Retinal pigment epithelial cell (primary cell): ENCODE data around the gene AKAP6.
"Not testable (repeated sequence)": the region's sequence is repeated elsewhere in the genome, so short reads cannot be mapped to it uniquely, and the experiment has no call there.

Source experiments
- DNase-seq: peaks from one replicate; pipeline ENCODE4 v3.0.0-alpha.2; 2010; ENCODE audit warnings: low read depth
- H3K4me3 ChIP-seq: 2 replicates; pipeline ENCODE4 v1.5.1; 2011; ENCODE audit warnings: mild to moderate bottlenecking, low read length, control low read depth, moderate library complexity
- TF ChIP-seq, protein P1 (sequence below): conservative IDR thresholded peaks from 2 replicates; pipeline ENCODE4 v1.5.1; 2011; ENCODE audit warnings: low read depth, low read length, control low read depth, inconsistent platforms

Gene AKAP6

DNA sequence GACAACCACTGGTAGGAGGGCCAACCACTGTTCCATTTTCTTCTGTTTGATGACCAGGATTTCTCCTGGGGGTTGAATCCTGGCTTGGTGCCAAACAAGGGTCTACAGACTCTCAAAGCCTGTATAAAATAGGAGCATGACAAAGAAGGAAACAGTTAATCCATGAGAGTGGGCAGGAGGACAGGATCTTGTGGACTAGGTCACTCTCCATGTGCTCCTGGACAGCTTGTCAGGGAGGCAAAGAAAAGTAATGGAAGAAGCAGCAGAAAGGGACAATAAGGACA, 243.7 kb downstream of the AKAP6 start:
- H3K4me3 ChIP-seq: no peak overlapping the region
- DNase-seq: no peak
- TF ChIP-seq, protein P1, sequence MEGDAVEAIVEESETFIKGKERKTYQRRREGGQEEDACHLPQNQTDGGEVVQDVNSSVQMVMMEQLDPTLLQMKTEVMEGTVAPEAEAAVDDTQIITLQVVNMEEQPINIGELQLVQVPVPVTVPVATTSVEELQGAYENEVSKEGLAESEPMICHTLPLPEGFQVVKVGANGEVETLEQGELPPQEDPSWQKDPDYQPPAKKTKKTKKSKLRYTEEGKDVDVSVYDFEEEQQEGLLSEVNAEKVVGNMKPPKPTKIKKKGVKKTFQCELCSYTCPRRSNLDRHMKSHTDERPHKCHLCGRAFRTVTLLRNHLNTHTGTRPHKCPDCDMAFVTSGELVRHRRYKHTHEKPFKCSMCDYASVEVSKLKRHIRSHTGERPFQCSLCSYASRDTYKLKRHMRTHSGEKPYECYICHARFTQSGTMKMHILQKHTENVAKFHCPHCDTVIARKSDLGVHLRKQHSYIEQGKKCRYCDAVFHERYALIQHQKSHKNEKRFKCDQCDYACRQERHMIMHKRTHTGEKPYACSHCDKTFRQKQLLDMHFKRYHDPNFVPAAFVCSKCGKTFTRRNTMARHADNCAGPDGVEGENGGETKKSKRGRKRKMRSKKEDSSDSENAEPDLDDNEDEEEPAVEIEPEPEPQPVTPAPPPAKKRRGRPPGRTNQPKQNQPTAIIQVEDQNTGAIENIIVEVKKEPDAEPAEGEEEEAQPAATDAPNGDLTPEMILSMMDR: no peak

DNA sequence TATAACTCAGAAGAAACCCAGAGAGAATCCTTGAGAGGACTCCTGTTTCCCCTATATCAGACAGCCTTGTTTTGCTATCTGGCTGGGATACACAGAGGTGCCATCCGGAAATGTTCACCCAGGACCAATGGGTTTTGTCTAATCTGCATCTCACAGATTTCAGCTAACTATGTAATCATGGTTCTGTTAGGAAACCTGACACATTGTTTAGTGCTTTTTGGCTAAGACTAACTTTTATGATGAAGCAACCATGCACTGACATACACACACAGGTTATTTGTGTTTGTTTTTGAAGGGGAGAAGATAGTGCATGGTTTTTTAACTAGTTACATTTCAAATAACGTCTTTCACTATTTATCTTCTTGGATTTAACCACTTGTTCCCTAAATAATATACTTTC, 245.2 kb downstream of the AKAP6 start:
- TF ChIP-seq, protein P1: no peak
- DNase-seq: no peak
- no peak overlapping the region for H3K4me3 ChIP-seq

DNA sequence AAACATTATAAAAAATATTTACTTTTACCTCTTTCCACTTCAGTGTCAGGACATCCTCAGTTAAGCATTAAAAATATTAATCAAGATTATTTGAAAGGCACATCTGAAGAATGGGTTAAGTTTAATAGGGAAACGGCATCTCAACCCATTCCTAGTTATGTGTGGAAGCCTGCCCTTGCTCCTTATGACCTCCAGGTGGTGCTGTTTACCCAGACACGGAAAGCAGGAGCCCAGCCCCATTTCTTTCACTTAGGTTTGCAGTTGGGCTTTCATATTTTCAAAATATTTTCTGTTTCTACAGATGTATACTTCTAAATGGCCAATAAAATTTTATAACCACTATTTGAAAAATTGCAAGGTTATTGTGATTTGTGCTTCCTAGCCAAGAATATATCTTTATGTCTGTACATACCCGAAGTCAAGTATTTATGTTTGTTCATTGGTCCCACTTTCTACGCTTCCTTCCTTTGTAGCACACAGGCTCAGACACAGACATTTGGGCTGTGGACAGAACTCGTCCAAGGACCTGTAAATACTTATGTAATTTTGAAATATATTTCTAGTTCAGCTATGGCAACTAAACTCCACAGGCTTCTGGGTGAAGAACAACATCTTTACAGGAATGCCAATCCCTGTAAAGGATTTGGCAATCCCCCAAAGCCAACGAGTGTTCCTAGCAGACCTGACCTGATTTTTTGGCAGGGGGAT, 247.1 kb downstream of the AKAP6 start:
- no peak overlapping the region for H3K4me3 ChIP-seq
- peak; percentile 23 for DNase-seq
- TF ChIP-seq, protein P1: peak; percentile 95

DNA sequence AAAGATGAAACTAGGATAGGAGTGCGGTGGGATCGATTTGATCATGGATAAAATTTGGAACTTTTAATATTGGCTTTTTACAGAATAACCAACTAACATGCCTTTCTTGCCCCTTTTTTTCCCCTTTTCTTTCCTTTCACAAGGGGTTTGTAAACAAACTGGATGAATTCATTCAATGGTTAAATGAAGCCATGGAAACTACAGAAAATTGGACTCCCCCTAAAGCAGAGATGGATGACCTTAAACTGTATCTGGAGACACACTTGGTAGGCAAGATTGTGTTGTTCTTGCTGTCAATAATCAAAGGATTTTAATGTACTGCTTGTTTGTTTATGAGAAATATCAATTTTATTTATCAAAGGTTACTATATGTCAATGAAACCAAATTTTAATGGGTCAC, 247.9 kb downstream of the AKAP6 start:
- no peak for DNase-seq
- TF ChIP-seq, protein P1: no peak
- H3K4me3 ChIP-seq: no peak overlapping the region

DNA sequence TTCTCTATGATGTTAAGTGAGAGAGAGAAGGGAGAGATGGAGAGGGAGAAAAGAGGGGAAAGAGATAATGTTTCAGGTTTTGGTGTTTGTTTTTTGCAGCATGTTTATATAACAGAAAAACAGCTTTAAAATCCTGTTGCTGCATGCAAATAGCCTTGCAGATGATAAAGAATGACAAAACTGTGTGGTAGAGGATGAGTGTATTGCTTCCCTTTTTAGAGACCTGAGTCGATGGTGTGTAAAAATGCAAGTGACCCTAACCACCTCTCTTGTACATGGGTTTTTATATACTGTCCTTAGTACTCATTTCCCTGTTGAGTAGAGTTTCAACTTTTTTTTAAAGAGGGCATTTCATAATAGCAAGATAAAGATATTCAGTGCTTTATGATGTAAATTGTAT, 249.1 kb downstream of the AKAP6 start:
- TF ChIP-seq, protein P1: no peak
- no peak overlapping the region for H3K4me3 ChIP-seq
- no peak for DNase-seq

DNA sequence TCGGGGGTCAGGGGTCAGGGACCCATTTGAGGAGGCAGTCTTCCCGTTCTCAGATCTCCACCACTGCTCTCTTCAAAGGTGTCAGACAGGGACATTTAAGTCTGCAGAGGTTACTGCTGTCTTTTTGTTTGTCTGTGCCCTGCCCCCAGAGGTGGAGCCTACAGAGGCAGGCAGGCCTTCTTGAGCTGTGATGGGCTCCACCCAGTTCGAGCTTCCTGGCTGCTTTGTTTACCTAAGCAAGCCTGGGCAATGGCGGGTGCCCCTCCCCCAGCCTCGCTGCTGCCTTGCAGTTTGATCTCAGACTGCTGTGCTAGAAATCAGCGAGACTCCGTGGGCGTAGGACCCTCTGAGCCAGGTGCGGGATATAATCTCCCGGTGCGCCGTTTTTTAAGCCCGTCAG, 254.3 kb downstream of the AKAP6 start:
- not testable (repeated sequence) for DNase-seq, H3K4me3 ChIP-seq

DNA sequence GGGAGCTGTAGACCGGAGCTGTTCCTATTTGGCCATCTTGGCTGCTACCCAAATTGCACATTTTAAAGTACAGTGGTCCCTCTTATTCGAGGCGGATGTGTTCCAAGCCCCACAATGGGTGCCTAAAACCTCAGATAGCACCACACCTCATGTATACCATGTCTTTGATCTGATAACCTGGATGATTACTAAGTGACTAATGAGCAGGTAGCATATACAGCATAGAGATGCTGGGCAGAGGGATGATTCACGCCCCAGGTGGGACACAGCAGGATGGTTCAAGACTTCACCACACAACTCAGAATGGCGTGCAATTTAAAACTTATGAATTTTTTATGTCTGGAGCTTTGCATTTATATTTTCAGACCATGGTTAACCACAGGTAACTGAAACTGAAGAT, 255.0 kb downstream of the AKAP6 start:
- no peak for DNase-seq
- no peak overlapping the region for H3K4me3 ChIP-seq
- TF ChIP-seq, protein P1: no peak

DNA sequence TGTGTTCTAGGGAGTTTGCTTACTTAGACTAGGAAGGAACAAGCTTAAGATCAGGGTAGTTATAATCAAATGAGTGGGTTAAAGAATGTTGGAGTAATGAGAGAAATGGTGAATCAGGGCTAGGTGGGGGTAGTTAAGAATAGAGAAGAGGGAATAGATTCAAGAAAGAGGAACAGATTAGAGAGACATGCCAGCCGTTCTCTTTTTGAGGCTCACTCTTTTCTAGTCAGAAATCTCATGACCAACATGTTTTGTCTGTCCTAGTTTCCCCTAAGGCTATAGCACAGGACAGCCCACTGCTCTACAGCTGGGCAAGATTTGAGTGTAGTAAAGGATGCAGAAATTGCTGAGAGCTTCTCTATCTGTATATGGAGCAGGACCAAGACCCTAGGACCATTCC, 258.4 kb downstream of the AKAP6 start:
- TF ChIP-seq, protein P1: no peak
- no peak overlapping the region for H3K4me3 ChIP-seq
- no peak for DNase-seq
